Measurements from ENCODE around the gene MTRF1L.

The MTRF1L gene, protein sequence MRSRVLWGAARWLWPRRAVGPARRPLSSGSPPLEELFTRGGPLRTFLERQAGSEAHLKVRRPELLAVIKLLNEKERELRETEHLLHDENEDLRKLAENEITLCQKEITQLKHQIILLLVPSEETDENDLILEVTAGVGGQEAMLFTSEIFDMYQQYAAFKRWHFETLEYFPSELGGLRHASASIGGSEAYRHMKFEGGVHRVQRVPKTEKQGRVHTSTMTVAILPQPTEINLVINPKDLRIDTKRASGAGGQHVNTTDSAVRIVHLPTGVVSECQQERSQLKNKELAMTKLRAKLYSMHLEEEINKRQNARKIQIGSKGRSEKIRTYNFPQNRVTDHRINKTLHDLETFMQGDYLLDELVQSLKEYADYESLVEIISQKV

DNA sequence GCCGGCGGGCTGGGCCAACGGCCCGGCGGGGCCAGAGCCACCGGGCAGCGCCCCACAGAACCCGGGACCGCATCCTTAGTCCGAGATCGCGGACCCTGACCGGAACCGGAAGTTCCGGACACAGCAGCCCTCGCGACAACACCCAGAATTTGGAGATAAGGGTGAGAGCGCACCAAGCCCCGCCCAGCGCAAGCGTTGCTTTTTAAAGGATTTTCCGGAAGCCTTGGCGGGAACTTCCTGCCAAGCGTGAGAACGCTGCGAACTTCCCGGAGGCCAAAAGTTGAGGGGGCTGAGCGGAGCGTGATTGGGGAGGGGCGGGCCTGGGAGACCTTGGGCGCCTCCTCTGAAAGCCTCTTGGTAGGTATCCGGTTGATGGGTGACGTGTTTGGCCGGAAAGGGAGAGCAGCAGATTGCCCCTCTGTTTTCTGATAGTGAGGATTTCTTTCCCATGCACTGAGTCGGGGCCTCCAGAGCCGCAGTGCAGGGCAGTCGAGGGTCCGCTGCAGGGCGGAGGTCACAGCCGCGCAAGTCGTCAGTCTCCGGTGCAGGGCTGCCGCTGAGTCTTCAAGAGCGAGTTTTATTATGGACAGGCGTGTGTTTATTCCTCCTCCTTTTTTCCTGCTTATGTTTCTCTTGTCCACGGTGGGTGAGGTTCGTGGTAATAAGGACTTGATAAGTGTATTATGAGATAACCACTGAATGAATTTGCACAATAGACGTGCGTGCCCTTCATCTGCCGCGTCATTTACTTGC, at the start of gene MTRF1L:
Gene MTRF1L, minus strand, starts transcription at position 97 of the 753 bp plus-strand sequence. Its CDS starts 24 bp downstream, at position 73.
- DNase-seq, result peak; percentile 92

DNA sequence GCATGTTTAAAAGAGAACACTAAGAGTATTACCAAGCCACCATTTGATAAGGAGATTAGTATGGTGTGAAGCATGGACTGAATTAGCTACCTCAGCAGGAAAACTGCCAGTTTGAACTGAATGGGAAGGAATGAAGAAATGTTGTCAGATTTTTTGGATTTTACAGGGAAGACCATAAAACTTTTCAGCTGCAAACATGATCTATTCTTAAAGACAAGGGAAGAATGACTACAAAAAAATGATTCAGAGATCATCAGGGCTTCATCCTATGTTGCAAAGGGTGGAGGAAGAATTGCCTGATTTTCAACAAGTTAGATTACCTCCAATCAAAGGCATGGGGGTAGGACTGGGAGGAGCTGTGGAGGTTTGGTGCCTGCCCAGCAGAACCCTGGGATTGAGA, 49.3 kb upstream of the MTRF1L start:
- no peak for DNase-seq

DNA sequence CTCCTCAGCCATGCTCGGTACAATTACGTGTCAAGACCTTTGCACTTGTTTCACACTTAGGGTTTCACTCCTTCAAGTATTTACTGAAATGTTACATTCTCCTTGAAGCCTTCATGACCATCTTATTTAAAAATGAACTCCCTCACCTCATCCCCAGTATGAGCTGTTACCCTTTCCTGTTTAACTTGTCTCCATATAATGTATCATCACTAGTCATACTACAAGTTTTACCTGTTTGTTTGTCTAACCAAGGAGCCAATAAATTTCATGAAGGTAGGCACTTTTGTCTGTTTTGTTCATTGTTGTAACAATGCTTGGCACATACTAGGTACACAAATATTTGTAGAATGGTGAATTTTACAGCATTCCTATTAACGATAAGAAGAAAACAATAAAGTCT, 46.1 kb upstream of the MTRF1L start:
- no peak for DNase-seq

DNA sequence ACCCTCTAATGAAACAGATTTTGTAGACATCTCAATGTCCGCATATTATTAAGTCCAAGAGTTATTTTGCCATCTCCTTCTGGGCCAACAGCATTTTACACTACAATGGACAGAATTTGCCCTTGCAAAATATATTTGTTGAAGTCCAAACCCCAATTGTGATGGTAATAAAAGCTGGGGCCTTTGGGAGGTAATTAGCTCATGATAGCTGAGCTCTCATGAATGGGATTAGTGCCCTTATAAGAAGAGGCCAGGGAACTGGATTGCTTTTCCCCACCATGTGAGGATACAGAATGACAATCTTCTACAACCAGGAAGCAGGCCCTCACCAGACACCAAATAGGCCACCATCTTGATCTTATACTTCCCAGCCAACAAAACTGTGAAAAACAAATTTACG, 44.9 kb upstream of the MTRF1L start:
- DNase-seq, result no peak

DNA sequence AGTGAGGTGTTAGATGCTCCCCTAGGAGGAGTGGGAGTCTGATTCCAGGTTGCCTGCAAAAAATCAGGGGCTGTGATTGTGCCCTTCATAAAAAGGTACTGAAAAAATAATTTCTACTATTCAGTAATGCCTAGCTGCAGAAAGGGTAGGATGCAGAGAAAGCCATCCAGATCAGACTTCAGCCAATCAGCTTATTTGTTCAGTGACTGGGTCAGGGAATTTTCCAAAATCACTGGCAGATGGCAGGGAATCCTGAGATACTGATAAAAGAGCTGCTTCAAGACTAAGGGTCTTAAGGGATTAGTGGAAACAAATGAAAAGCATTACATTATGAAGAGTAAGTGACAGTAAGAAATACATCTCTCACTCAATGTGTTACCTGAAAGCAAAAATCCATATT, 42.8 kb upstream of the MTRF1L start:
- no peak for DNase-seq

DNA sequence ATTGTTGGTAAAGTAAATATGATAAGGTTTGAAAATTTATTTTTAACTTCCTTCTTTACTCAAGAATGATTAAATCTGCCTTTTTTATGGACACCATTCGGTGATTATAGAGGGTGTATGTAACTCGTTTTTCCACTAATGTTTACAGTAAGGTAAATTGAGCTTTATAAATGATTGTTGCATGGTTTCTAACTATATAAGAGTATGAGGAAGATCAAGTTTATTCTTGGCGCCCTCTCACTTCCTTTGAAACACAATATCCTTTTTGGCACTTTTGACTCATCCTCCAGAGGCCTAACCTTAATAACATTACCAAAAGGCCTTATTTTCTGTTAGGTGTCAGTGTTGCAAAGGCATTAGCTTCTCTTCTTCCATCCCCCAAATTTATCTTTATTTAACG, 41.8 kb upstream of the MTRF1L start:
- no peak for DNase-seq

DNA sequence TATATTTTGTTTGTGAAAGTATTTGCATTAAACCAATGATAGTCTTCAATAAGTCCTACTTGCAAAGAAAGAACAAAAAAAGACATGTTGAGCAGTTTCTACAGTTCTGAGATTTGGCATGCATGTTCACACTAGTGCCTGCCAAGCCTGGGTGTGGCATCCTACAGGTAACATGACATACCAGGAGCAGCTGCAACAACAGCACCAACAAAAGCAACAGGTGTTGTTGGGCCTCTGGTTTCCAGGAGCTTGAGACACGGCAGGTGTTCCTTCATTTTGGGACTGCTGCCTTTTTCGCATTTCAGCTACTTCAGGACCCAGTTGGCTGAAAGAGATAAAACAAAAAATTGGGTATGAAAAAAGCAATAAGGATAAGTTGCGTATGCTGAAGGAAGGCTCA, 41.2 kb upstream of the MTRF1L start:
- no peak for DNase-seq

DNA sequence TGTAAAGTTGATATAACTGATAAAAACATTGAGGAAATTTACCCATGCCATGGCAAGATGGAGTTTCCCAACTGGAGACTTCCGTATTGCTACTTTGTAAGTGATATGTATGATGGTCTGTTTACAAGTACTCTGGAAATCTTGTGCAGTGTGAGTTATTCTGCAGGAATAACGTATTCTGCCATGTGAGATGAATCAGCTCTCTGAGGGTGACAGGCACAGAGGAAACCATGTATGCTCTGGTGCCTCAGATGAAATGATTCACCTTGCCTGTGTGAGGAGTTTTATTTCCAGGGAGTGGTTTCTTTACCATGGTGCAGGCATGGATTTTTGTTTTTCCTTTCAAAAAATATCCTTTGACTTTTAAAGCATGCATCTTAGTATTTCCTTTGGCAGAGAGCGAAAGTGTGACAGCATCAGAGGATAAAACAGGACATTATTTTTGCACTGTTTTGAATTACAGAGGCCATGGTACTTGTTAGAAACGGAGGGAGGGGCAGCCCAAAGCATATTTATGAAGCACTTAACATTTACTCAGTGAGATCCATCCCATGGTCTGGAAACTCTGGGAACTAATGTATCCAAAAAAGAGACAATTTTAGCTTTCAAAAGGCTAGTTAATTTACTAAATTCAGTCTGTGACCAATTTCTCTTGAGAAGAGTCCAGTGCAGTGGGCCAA, 36.0 kb upstream of the MTRF1L start:
- DNase-seq, result no peak

DNA sequence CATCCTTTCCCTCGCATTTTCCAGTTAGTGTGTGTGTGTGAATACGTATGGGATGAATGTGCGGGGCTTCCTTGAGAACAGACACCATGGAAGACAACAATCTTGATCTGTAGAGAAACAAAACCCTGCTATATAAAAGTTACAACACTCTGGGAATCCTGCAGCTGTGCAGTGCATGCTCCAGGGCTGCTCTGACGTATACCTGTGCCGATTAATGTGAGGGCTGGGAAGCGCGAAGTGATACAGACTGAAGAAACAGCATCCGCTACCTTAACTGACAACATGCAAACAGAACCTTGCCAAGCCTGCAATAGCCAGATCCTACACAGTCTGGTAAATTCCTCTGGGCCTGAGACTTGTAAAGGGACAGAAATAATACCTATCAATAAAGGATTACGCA, 31.6 kb upstream of the MTRF1L start:
- no peak for DNase-seq

DNA sequence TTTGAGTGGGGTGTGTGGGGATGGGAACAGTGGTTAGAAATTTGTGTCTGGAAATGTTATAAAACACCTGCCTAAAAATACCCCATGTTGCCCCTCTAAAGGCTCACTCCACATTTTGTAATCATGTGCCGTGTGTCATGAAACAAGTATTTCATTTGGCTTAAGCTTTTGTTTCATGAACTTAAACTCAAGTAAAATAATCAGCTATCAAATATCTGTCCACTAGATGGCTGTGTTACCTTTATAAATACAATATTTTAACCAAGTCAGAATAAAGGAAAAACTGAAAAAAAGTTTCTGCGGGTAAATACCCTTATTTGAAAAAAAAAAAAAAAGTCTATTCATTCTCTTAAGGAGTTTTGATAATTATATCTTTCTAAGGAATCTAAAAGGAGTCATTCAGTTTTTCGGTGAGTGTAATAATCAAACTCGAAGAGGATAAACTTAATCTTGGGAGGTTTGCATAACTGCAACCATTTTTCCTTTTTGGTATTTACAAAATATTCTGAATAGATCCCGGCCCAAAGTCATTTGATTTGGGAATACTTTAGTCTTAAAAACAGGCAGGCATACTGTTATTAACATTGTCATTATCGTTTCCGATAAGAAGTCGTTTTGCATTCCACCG, 29.9 kb upstream of the MTRF1L start:
- no peak for DNase-seq

DNA sequence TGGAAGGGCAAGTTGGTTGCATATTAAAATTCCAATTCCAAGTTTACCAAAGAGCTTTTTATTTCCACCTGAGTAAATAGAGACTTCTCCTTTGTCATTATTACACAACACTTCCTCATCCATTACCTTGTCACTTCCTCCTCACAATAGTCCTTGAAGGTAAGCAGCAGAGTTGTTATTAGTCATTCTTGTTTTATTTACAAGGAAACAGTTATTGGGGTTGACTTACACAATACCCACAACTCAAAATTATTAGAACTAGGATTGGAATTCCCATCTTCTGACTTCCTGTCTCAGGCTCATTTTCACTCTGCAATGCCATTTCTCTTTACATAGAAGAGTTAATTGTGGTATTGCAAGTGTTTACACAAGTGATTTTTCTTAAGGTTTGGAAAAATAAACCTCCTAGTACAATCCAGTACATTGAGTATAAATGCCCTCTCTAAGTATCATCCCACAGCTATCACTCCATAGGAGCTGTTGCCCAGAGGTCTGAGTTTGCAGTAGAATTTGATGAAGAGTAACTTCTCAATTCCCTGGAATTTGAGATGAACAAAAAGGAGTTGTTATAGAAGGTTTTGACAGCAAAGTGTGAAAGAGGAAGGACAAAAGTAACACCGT, 28.9 kb upstream of the MTRF1L start:
- DNase-seq, result no peak

DNA sequence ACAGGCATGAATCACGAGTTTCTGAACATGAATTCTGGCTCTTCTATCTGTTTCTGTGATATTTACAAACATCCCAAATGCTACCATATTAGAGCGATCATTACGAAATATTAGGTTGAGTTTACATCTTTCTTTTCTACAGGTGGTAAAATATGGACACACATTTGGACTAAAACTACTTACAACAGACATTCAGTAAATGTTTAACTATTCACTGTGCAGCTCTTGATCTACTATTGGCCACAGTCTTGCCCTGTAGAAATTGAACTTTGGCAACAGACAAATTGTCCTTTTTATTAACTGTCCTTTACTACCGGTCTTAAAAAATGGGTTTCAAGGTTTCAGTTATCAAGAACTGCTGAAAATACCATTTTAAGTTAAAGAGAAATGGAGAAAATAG, 26.5 kb upstream of the MTRF1L start:
- no peak for DNase-seq

DNA sequence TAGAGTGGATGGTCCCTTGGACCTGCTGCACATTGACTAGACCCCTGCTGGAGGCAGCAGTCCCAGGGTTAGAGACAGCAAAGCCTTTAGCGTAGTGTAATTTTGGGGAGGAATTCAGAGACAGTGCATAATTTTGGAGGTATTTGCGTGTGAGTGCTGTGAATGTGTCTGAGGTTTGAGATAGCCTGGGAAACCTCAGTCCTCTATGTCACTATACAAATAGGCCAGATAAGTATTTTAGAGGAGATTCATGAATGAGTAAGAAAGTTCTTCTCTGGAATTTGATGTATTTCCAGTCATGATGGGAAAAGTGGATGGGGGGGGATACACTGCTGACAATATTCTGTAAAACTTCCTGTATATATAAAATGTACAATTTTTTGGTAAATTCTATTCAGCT, 25.8 kb upstream of the MTRF1L start:
- DNase-seq, result no peak

DNA sequence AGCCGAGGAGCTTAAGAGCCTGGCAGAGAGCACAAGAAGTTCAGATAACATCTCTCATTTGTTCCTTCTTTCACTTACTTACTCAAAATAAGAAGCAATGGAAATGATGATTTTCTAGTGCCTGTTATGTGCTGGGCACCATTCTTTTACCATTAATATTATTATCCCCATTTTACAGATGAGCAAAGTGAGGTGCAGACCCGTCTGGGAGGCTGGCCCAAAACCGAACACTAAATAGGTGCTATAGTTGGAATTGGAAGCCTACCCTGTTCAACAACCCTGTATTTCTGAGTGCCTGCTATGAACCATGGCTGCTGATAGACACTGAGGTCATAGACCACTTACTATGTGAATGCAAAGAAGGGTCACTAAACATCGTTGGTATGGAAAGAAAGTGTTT, 25.0 kb upstream of the MTRF1L start:
- DNase-seq, result no peak

DNA sequence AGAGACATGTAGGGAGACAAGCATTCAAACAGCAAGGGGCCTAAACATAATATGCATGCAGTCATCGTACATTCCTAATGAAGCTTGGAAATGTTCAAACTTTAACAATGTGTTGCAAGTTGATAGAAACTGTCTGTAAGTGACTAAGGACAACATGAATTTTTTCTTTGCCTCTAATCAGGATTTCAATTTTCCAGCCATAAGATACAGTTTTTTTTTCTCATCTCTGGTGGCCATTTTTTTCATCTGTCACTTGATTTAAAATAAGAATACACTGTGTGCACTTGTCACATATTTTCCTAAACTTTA, 22.2 kb upstream of the MTRF1L start:
- DNase-seq, result no peak

DNA sequence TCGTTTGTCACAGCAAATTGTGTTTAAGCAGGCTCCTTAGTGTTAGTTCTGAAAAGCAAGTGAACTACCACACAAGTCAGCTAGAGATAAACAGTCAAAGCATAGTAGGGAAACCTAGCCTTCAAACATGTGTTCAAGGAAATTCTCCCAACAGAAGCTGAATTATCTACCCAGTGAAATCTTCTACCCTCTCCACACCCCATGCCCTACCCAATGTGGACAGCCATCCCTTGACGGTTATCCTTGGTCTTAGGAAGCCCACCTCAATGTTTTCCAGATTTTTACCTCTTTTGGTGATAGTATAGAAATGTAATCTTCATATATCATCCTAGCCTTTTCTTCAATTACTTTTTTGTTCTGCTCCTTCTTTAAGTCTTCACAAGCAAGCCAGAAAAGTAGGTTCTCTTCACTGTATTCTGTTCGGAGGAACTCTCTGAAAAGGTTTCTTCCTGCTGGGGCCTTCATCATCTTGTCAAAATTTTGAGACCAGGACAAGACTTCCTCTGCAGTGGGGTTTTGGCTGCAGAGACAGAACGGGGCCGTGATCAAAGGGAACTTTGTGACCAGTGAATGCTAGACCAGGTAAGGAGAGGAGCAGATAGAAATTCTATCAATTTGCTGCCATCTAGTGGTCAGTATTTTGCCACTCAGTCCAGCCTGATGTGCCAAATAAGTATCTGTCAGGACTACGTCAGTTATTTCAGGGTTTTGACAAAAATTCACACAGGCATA, 21.6 kb upstream of the MTRF1L start:
- DNase-seq, result peak; percentile 67

DNA sequence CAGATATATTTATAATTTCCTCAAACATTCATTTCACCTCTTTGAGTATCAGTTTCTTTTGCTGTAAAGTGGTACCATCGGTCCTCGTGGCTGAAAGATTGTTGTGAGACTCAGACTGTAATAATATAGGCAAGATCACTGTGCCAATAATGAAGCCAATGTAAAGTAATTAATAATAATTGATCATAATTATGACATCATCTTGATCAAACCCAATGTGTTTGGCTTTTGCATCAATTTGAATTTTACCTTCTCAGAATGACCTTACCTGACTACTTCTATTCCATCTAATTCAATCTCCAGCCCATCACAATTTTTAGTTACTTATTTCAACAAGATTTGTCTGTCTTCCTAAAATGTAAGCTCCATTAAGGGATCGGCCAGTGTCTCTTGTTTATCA, 15.8 kb upstream of the MTRF1L start:
- DNase-seq, result no peak

DNA sequence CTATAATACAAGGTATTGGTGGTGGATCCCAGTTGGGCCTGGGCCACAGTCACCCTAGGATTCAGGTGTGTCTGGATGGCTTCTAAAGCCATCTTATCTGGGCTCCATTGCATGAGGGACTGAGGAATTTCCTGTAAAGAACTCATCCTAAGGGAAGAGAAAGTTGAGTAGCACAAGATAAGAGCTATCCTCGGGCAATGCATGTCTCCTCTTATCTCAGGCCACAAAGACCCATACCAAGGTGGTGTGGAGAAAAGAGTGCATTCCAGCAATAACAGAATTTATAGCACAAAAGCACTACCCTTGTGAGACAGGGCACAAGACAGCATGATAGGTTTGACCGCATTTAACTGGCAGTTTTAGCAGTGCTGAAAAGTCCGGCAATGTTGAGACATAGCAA, 14.3 kb upstream of the MTRF1L start:
- no peak for DNase-seq

DNA sequence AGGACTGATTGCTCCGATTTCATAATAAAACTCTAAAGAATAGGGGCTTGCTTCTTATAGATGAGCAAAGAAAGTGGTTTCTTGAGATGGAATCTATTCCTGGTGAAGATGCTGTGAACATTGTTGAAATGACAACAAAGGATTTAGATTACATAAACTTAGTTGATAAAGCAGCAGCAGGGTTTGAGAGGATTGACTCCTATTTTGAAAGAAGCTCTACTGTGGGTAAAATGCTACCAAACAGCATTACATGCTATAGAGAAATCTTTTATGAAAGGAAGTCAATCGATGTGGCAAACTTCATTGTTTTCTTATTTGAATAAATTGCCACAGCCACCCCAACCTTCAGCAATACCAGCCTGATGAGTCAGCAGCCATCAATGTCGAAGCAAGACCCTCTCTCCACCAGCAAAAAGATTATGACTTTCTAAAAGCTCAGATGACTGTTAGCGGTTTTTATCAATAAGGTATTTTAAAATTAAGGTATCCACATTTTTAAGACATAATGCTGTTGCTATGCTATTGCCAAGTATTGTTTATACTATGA, 12.7 kb upstream of the MTRF1L start:
- no peak for DNase-seq

DNA sequence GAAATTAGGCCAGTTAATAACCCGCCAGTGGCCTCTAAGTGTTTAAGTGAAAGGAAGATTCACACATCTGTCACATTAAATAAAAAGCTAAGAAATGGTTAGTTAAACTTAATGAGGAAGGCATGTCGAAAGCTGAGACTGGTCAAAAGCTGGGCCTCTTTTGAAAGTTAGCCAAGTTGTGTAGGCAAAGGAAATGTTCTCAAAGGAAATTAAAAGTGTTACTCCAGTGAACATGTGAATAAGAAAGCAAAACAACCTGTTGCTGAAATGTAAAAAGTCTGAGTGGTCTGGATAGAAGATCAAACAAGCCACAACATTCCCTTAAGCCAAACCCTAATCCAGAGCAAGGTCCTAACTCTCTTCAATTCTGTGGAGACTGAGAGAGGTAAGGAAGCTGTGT, 10.9 kb upstream of the MTRF1L start:
- no peak for DNase-seq

DNA sequence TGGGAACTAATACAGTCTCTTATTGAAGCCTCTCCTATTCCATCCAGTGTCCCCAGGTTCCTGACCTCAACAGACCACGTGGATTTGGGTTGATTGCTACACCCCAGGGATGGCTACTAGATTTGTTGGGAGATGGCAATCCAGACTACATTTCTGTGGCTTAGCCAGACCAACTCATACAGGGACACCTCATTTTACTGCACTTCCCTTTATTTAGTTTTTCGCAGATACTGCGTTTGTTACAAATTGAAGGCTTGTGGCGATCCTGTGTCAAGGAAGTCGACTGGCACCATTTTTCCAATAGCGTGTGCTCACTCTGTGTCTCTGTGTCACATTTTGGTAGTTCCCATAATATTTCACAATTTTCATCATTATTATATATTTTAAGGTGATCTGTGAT, 10.3 kb upstream of the MTRF1L start:
- DNase-seq, result no peak

DNA sequence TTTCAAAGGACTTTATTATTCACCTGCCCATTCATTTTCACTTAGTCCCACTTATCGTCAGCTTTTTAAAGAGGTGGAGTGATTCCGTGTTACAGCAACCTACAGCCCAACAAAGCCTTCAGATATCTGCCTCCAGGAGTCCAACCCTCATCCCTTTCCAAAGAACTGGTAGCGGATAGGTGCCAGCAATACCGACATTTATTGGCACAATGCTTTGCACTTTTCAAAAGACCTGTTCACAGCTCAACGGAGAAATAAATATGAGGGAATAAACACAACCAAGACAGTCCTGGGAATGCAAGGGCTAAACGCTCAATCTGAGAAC, 819 bp upstream of the MTRF1L start:
- DNase-seq, result no peak

All from activated CD8-positive, alpha-beta memory T cell treated with anti-CD3 and anti-CD28 coated beads for 24 hours (primary cell).